ENCODE data around the gene CSHL1.
A peak's percentile ranks its signal among the peaks of the same experiment; 100 is the strongest.
"Not testable (repeated sequence)": the region's sequence is repeated elsewhere in the genome, so short reads cannot be mapped to it uniquely, and the experiment has no call there.

Gene CSHL1

GRCh38 chr17:63881935-63882601, 29.0 kb downstream of the CSHL1 start, which contains the start of gene GH2:
GH2 (minus strand) TSS chr17:63881944; CDS start chr17:63881801, 143 bp downstream.
- DNase-seq (ENCODE audit: insufficient read length) (peak; percentile 72), FAIRE-seq (no peak)
- TF ChIP-seq TAF1 (IDR thresholded peaks at IDR 0.05; ENCODE audit: borderline replicate concordance, low read depth, low read length), result no peak

GRCh38 chr17:63881337-63881736, 29.7 kb downstream of the CSHL1 start:
- not testable (repeated sequence) for DNase-seq (ENCODE audit: insufficient read length); FAIRE-seq

GRCh38 chr17:63880706-63881105, 30.4 kb downstream of the CSHL1 start:
- no peak for FAIRE-seq
- DNase-seq (ENCODE audit: insufficient read length), result no peak
- TF ChIP-seq POLR2AphosphoS5 (IDR thresholded peaks at IDR 0.05; ENCODE audit: low read depth, low read length) (no peak), TAF1 (IDR thresholded peaks at IDR 0.05; ENCODE audit: borderline replicate concordance, low read depth, low read length) (no peak), POLR2A (IDR thresholded peaks at IDR 0.05; ENCODE audit: low read depth, low read length) (no peak)

- not testable (repeated sequence) for DNase-seq (ENCODE audit: insufficient read length); FAIRE-seq
These were observed 32.6 kb downstream of the CSHL1 start for GRCh38 chr17:63878413-63878812.

- not testable (repeated sequence) for DNase-seq (ENCODE audit: insufficient read length); FAIRE-seq
These were observed 36.4 kb downstream of the CSHL1 start for GRCh38 chr17:63874693-63875092.

GRCh38 chr17:63874061-63874626, 36.9 kb downstream of the CSHL1 start:
- not testable (repeated sequence) for FAIRE-seq; DNase-seq (ENCODE audit: insufficient read length)

- not testable (repeated sequence) for DNase-seq (ENCODE audit: insufficient read length); FAIRE-seq
These were observed 37.5 kb downstream of the CSHL1 start, which contains the start of gene CSH2 for GRCh38 chr17:63873577-63873976. CSH2 (minus strand) TSS chr17:63873677; CDS start chr17:63873614, 63 bp downstream.

GRCh38 chr17:63871646-63872365, 39.3 kb downstream of the CSHL1 start:
- DNase-seq (ENCODE audit: insufficient read length); FAIRE-seq: not testable (repeated sequence)

- FAIRE-seq; DNase-seq (ENCODE audit: insufficient read length): not testable (repeated sequence)
These were observed 40.8 kb downstream of the CSHL1 start for GRCh38 chr17:63870292-63870665.

GRCh38 chr17:63869491-63870291, 41.4 kb downstream of the CSHL1 start:
- not testable (repeated sequence) for DNase-seq (ENCODE audit: insufficient read length); FAIRE-seq

- DNase-seq (ENCODE audit: insufficient read length); FAIRE-seq: not testable (repeated sequence)
These were observed 44.4 kb downstream of the CSHL1 start for GRCh38 chr17:63866625-63867024.

Measured in GM12892 (cell line).